Neuronal stem cell (in vitro differentiated cells): ENCODE data around the gene LIFR. TPM values are rescaled to one million over a fixed set of nuclear protein-coding genes. Genes with fewer than 3 reads are reported as not detected.

Experiments
- DNase-seq: peaks from one replicate; pipeline ENCODE4 v3.0.0-alpha.2; 2013; ENCODE audit warnings: low spot score
- H2AFZ ChIP-seq: one replicate; pipeline ENCODE4 v1.6.1; 2013; ENCODE audit warnings: mild to moderate bottlenecking, low read length, inconsistent platforms
- H2AK5ac ChIP-seq: 2 replicates; pipeline ENCODE4 v1.6.1; 2013; ENCODE audit warnings: low read depth, mild to moderate bottlenecking, inconsistent platforms, low read length, moderate library complexity, mixed read lengths
- H2BK120ac ChIP-seq: 2 replicates; pipeline ENCODE4 v1.6.1; 2013; ENCODE audit warnings: low read depth, mild to moderate bottlenecking, inconsistent platforms, low read length, moderate library complexity, mixed read lengths
- H2BK12ac ChIP-seq: one replicate; pipeline ENCODE4 v1.6.1; 2013; ENCODE audit warnings: low read length, inconsistent platforms
- H2BK15ac ChIP-seq: 2 replicates; pipeline ENCODE4 v1.6.1; 2013; ENCODE audit warnings: mild to moderate bottlenecking, low read length, inconsistent platforms, mixed read lengths
- H2BK5ac ChIP-seq: one replicate; pipeline ENCODE4 v1.6.1; 2013; ENCODE audit warnings: inconsistent platforms, mild to moderate bottlenecking, low read length, moderate library complexity
- H3K14ac ChIP-seq: one replicate; pipeline ENCODE4 v1.6.1; 2013; ENCODE audit warnings: low read length, inconsistent platforms
- H3K18ac ChIP-seq: 2 replicates; pipeline ENCODE4 v1.6.1; 2013; ENCODE audit warnings: low read length, inconsistent platforms
- H3K23ac ChIP-seq: 2 replicates; pipeline ENCODE4 v1.6.1; 2013; ENCODE audit warnings: low read depth, mild to moderate bottlenecking, mixed read lengths, low read length, inconsistent platforms; ENCODE audit not compliant: poor library complexity
- H3K27ac ChIP-seq: replicated peaks from 3 replicates; pipeline ENCODE4 v1.5.1; 2013; ENCODE audit warnings: low read length, inconsistent platforms
- H3K27me3 ChIP-seq, 3 experiments: 2 replicates each; pipeline ENCODE4 v1.6.1; 2013; ENCODE audit warnings: low read length in 3 of 3, mild to moderate bottlenecking in 2 of 3, inconsistent platforms in 1 of 3, low read depth in 1 of 3, mixed read lengths in 1 of 3, moderate library complexity in 1 of 3; ENCODE audit not compliant: control insufficient read depth in 3 of 3, insufficient read depth in 3 of 3
- H3K36me3 ChIP-seq, 2 donors: replicated peaks in 1 of 2; 2 replicates each; pipeline ENCODE4 v1.6.1; 2013; ENCODE audit warnings: low read length in 2 of 2; ENCODE audit not compliant: control insufficient read depth in 2 of 2, insufficient read depth in 2 of 2
- H3K4ac ChIP-seq: 2 replicates; pipeline ENCODE4 v1.6.1; 2013; ENCODE audit warnings: inconsistent platforms, mild to moderate bottlenecking, low read length, moderate library complexity
- H3K4me1 ChIP-seq, 2 donors: 1 replicate in 1 of 2; 2 replicates in 1 of 2; pipeline ENCODE4 v1.6.1; 2013; ENCODE audit warnings: low read length in 2 of 2, low read depth in 1 of 2; ENCODE audit not compliant: control insufficient read depth in 2 of 2, insufficient read depth in 1 of 2
- H3K4me2 ChIP-seq: one replicate; pipeline ENCODE4 v1.6.1; 2013; ENCODE audit warnings: mild to moderate bottlenecking, low read length, inconsistent platforms; ENCODE audit not compliant: insufficient read depth, poor library complexity, severe bottlenecking
- H3K4me3 ChIP-seq, 2 donors: 2 replicates each; pipeline ENCODE4 v1.5.1; 2013; ENCODE audit warnings: low read length in 2 of 2, mild to moderate bottlenecking in 2 of 2, inconsistent platforms in 1 of 2, moderate library complexity in 1 of 2
- H3K79me1 ChIP-seq: one replicate; pipeline ENCODE4 v1.6.1; 2013; ENCODE audit warnings: low read depth, mild to moderate bottlenecking, inconsistent platforms, low read length, moderate library complexity
- H3K9ac ChIP-seq: one replicate; pipeline ENCODE4 v1.6.1; 2013; ENCODE audit warnings: mild to moderate bottlenecking, low read depth, low read length, inconsistent platforms; ENCODE audit not compliant: poor library complexity
- H3K9me3 ChIP-seq, 2 donors: replicated peaks in 1 of 2; 2 replicates each; pipeline versions ENCODE3 to v1.6.1; 2013; ENCODE audit warnings: low read length in 2 of 2, mild to moderate bottlenecking in 2 of 2, inconsistent platforms in 1 of 2, low read depth in 1 of 2, mixed read lengths in 1 of 2, moderate library complexity in 1 of 2; ENCODE audit not compliant: control insufficient read depth in 2 of 2, insufficient read depth in 1 of 2
- H4K8ac ChIP-seq: one replicate; pipeline ENCODE4 v1.6.1; 2013; ENCODE audit warnings: low read depth, mild to moderate bottlenecking, inconsistent platforms, low read length, moderate library complexity
- H4K91ac ChIP-seq: one replicate; pipeline ENCODE4 v1.6.1; 2013; ENCODE audit warnings: low read length, low read depth, mild to moderate bottlenecking, inconsistent platforms; ENCODE audit not compliant: poor library complexity
- WGBS, 2 donors: extraction: QIAGEN DNeasy Blood & Tissue Kit; methylation state at CpG; one replicate each; pipeline ENCODE4 v1.1.7; 2013; ENCODE audit warnings: missing lambda C conversion rate in 2 of 2, mixed read lengths in 1 of 2; ENCODE audit not compliant: insufficient read length in 2 of 2, insufficient replicate concordance in 1 of 2; ENCODE audit errors: extremely low coverage in 2 of 2; 5-methylcytosine and 5-hydroxymethylcytosine counted together
- polyA plus RNA-seq, 2 experiments: library from polyadenylated mRNA; stranded (reverse); fragments of 200-250 nt; gene quantifications; one replicate each; pipeline ENCODE4 v1.2.3, GENCODE V29; 2013

The LIFR gene
- 2.1 TPM for polyA plus RNA-seq (2013, experiment 1 of 2)
- 2.0 TPM for polyA plus RNA-seq (2013, experiment 2 of 2)

- Histone ChIP-seq H3K18ac (peak within 1 kb of the TSS; percentile 100), H3K4me3 (peak within 1 kb of the TSS; percentile 94 to 97), H4K8ac (no peak within 1 kb of the TSS), H2AK5ac (no peak within 1 kb of the TSS), H3K9me3 (no peaks in the 10 kb centered on the region), H2BK15ac (peak within 1 kb of the TSS; percentile 92), H3K27me3 (peaks cover 0 to 14% (median 0%) of the 10 kb centered on the region in 3 experiments), H3K4me1 (peaks cover 0 to 18% of the 10 kb centered on the region in 2 donors), H4K91ac (no peak within 1 kb of the TSS), H3K4me2 (peak within 1 kb of the TSS; percentile 77), H3K9ac (peak within 1 kb of the TSS; percentile 98), H3K14ac (peak within 1 kb of the TSS; percentile 98), H3K27ac (peak within 1 kb of the TSS; percentile 91), H3K23ac (peak within 1 kb of the TSS; percentile 99), H2AFZ (peak within 1 kb of the TSS; percentile 96), H3K36me3 (no peaks in the 10 kb centered on the region), H3K4ac (peak within 1 kb of the TSS; percentile 79), H2BK120ac (no peak within 1 kb of the TSS), H2BK12ac (peak within 1 kb of the TSS; percentile 50), H2BK5ac (peak within 1 kb of the TSS; percentile 93), H3K79me1 (no peaks in the 10 kb centered on the region)
- DNase-seq, result peak; percentile 85
- WGBS, 2 donors, result no CpG with 5 or more reads among the region's 88 CpGs
Observed at GRCh38 chr5:38556599-38557307, at the start of gene LIFR. Gene LIFR (minus strand): TSS chr5:38556646. CDS start chr5:38530647, 25,999 bp downstream.

- no peaks in the 10 kb centered on the region for H3K79me1 ChIP-seq
- no peak overlapping the region for H3K18ac ChIP-seq
- no peak overlapping the region for H3K14ac ChIP-seq
- H3K27ac ChIP-seq, result no peak overlapping the region
- no peak overlapping the region for H4K91ac ChIP-seq
- peaks cover 0 to 6% of the 10 kb centered on the region in 2 donors for H3K4me1 ChIP-seq
- WGBS, 2 donors, result no CpG with 5 or more reads among the region's 7 CpGs
- no peak overlapping the region for H3K4ac ChIP-seq
- no peaks in the 10 kb centered on the region for H3K9me3 ChIP-seq
- H2BK15ac ChIP-seq, result no peak overlapping the region
- H3K9ac ChIP-seq, result no peak overlapping the region
- DNase-seq, result no peak
- no peak overlapping the region for H2BK5ac ChIP-seq
- H3K23ac ChIP-seq, result no peak overlapping the region
- no peaks in the 10 kb centered on the region for H3K27me3 ChIP-seq
- H2BK12ac ChIP-seq, result no peak overlapping the region
- no peaks in the 10 kb centered on the region for H3K36me3 ChIP-seq
- H3K4me3 ChIP-seq, result no peak overlapping the region
- no peak overlapping the region for H2AK5ac ChIP-seq
- H3K4me2 ChIP-seq, result no peak overlapping the region
- no peak overlapping the region for H4K8ac ChIP-seq
- no peak overlapping the region for H2AFZ ChIP-seq
- H2BK120ac ChIP-seq, result no peak overlapping the region
Observed at GRCh38 chr5:38605610-38606009, 49.2 kb upstream of the LIFR start.

DNA sequence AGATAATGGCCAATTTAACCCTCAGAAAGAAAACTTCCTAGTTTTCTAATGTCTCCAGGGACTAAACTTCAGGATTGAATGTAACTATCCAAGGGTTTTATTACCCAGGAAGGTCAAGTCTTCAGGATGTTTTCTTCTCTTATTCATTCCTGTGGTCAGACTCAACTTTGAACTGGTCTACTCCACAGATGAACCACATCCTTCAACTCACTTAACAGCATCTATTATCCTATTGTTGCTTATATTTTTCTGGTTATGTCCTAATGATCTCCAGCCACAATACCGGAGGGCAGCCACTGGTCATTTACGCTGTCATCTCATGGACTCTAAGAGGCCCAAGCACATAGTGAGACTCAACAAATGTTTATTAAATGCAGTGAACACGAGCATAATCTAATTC, 47.2 kb upstream of the LIFR start:
- no peak overlapping the region for H3K23ac ChIP-seq
- H3K14ac ChIP-seq, result no peak overlapping the region
- H3K36me3 ChIP-seq, result no peaks in the 10 kb centered on the region

GRCh38 chr5:38602641-38603040, 46.2 kb upstream of the LIFR start:
- Histone ChIP-seq H3K14ac (no peak overlapping the region), H3K4me1 (peaks cover 0 to 5% of the 10 kb centered on the region in 2 donors), H3K18ac (no peak overlapping the region), H3K79me1 (no peaks in the 10 kb centered on the region), H3K9me3 (no peaks in the 10 kb centered on the region), H3K4ac (no peak overlapping the region), H2AFZ (no peak overlapping the region), H2AK5ac (no peak overlapping the region), H4K91ac (no peak overlapping the region), H3K23ac (no peak overlapping the region), H3K27ac (no peak overlapping the region), H3K36me3 (no peaks in the 10 kb centered on the region), H3K9ac (no peak overlapping the region), H2BK5ac (no peak overlapping the region), H2BK12ac (no peak overlapping the region), H2BK15ac (no peak overlapping the region), H3K4me2 (no peak overlapping the region), H3K4me3 (no peak overlapping the region), H3K27me3 (no peaks in the 10 kb centered on the region), H4K8ac (no peak overlapping the region), H2BK120ac (no peak overlapping the region)
- WGBS, 2 donors, result no CpG with 5 or more reads among the region's 5 CpGs
- no peak for DNase-seq

More for the DNA sequence above, 47.2 kb upstream of the LIFR start:
- peaks cover 0 to 6% of the 10 kb centered on the region in 2 donors for H3K4me1 ChIP-seq
- H2BK12ac ChIP-seq, result no peak overlapping the region
- H3K27me3 ChIP-seq, result no peaks in the 10 kb centered on the region
- H2BK15ac ChIP-seq, result no peak overlapping the region
- no peak overlapping the region for H2AK5ac ChIP-seq
- no peak overlapping the region for H3K18ac ChIP-seq
- DNase-seq, result no peak
- H2BK5ac ChIP-seq, result no peak overlapping the region
- WGBS, 2 donors, result no CpG with 5 or more reads among the region's 3 CpGs
- H2AFZ ChIP-seq, result no peak overlapping the region
- H3K4me2 ChIP-seq, result no peak overlapping the region
- no peak overlapping the region for H3K27ac ChIP-seq
- H3K9me3 ChIP-seq, result no peaks in the 10 kb centered on the region
- H3K9ac ChIP-seq, result no peak overlapping the region
- H3K4ac ChIP-seq, result no peak overlapping the region
- H3K79me1 ChIP-seq, result no peaks in the 10 kb centered on the region
- H3K4me3 ChIP-seq, result no peak overlapping the region
- H4K91ac ChIP-seq, result no peak overlapping the region
- H2BK120ac ChIP-seq, result no peak overlapping the region
- H4K8ac ChIP-seq, result no peak overlapping the region
